Measurements from ENCODE around the gene TMEM269.

TMEM269 gene

GRCh38 chr1:42740851-42741580 lies 43.8 kb upstream of the TMEM269 start:
- Histone ChIP-seq H3K36me3 (ENCODE audit: control insufficient read depth, insufficient read depth, low read length) (peaks cover 3% of the 10 kb centered on the region), H3K4me1 (ENCODE audit: control insufficient read depth, insufficient read depth, low read length, poor library complexity, severe bottlenecking) (peaks cover 4% of the 10 kb centered on the region), H3K4me3 (ENCODE audit: extremely low read depth, insufficient read depth, low read length, poor library complexity, severe bottlenecking) (no peak overlapping the region), H3K9me3 (ENCODE audit: control insufficient read depth, low read length) (no peaks in the 10 kb centered on the region), H3K27ac (ENCODE audit: low read depth, low read length, severe bottlenecking) (no peak overlapping the region)
- WGBS, 2 experiments (ENCODE audit: insufficient coverage in 2 of 2): 74 to 78% methylated on average over 8 to 12 of the region's 19 CpGs

DNA sequence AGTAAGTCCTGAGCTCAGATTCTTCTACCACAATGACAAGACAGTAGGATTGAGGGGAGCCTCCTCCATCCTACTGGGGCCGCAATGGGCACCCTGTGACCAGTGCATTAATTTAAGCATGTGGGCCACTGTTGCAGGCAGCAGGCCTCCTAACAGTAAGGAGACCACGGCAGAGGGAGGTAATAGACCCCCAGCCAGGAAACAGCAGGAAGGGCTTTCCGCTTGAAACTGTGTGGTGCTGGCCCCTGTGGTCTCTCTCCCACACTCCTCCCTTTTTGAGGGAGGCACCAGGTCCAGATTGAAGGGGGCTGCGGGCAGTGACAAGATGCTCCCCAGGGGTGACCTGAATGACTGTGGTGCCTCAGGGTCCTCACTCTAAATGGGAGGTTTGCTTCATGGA lies 43.1 kb upstream of the TMEM269 start:
- Histone ChIP-seq H3K4me3 (ENCODE audit: extremely low read depth, insufficient read depth, low read length, poor library complexity, severe bottlenecking) (no peak overlapping the region), H3K36me3 (ENCODE audit: control insufficient read depth, insufficient read depth, low read length) (peaks cover 10% of the 10 kb centered on the region), H3K9me3 (ENCODE audit: control insufficient read depth, low read length) (no peaks in the 10 kb centered on the region), H3K4me1 (ENCODE audit: control insufficient read depth, insufficient read depth, low read length, poor library complexity, severe bottlenecking) (peaks cover 4% of the 10 kb centered on the region), H3K27ac (ENCODE audit: low read depth, low read length, severe bottlenecking) (no peak overlapping the region)
- WGBS, 2 experiments (ENCODE audit: insufficient coverage in 2 of 2): 95 to 97% methylated on average over 2 to 3 of the region's 4 CpGs

DNA sequence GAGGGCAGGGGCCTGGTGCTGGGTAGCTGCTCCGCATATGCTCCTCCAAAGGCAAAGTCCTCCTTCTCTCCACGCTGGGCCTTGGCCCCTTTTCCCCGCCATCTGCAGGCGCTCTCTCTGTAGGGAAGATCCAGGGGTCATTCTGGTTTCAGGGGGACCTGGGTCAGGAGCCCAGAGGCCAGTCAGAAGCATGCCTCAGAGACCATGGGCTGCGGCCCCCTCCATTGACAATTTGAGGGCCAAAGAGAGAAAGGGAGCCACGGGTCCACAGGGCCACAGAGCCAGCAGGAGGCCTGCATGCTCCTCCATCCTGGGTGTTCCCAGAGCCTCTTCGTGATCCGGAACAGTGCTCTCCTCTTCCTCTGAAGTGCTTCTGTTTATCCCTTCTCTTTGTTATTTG lies 42.6 kb upstream of the TMEM269 start:
- WGBS, 2 experiments (ENCODE audit: insufficient coverage in 2 of 2): 88 to 100% methylated on average over 5 to 8 of the region's 8 CpGs
- Histone ChIP-seq H3K4me1 (ENCODE audit: control insufficient read depth, insufficient read depth, low read length, poor library complexity, severe bottlenecking) (peaks cover 4% of the 10 kb centered on the region), H3K9me3 (ENCODE audit: control insufficient read depth, low read length) (no peaks in the 10 kb centered on the region), H3K27ac (ENCODE audit: low read depth, low read length, severe bottlenecking) (no peak overlapping the region), H3K36me3 (ENCODE audit: control insufficient read depth, insufficient read depth, low read length) (peaks cover 14% of the 10 kb centered on the region), H3K4me3 (ENCODE audit: extremely low read depth, insufficient read depth, low read length, poor library complexity, severe bottlenecking) (no peak overlapping the region)

DNA sequence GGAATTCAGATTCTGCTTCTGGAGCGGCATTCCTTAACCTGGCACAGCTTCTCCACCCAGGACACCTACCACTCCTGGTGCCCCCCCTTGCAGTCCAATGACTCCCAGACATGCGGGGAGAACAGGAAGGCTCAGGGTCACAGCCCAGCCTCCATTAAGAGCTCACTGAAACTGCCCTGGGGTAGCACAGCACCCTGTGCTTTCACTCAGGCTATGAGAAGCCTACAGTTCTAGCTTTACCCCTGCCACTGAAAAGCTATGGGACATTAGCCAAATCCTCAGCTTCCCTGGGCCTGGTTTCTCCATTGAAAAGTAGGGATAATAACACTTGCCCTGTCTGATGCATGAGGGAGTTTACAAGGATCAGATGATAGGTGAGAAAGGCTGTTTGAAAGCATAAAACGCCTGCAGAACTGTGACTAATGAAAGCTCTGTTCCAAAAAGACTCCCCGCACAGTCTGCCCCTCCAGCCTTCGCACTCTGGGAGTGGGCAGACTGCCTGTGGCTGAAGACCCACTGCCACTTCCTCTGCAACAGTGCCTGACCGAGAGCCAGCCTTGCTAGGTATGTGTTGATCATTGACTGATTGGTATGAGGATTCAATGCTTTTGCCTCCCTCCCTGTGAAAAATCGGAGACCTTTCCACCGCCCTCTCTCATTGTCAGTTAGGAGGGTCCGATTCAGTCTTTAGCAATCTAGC lies 42.0 kb upstream of the TMEM269 start:
- H3K4me1 ChIP-seq (ENCODE audit: control insufficient read depth, insufficient read depth, low read length, poor library complexity, severe bottlenecking): peaks cover 4% of the 10 kb centered on the region
- no peaks in the 10 kb centered on the region for H3K9me3 ChIP-seq (ENCODE audit: control insufficient read depth, low read length)
- peaks cover 19% of the 10 kb centered on the region for H3K36me3 ChIP-seq (ENCODE audit: control insufficient read depth, insufficient read depth, low read length)
- WGBS, 2 experiments (ENCODE audit: insufficient coverage in 2 of 2): 91 to 96% methylated on average over 7 to 8 of the region's 9 CpGs
- no peak overlapping the region for H3K4me3 ChIP-seq (ENCODE audit: extremely low read depth, insufficient read depth, low read length, poor library complexity, severe bottlenecking)
- no peak overlapping the region for H3K27ac ChIP-seq (ENCODE audit: low read depth, low read length, severe bottlenecking)

DNA sequence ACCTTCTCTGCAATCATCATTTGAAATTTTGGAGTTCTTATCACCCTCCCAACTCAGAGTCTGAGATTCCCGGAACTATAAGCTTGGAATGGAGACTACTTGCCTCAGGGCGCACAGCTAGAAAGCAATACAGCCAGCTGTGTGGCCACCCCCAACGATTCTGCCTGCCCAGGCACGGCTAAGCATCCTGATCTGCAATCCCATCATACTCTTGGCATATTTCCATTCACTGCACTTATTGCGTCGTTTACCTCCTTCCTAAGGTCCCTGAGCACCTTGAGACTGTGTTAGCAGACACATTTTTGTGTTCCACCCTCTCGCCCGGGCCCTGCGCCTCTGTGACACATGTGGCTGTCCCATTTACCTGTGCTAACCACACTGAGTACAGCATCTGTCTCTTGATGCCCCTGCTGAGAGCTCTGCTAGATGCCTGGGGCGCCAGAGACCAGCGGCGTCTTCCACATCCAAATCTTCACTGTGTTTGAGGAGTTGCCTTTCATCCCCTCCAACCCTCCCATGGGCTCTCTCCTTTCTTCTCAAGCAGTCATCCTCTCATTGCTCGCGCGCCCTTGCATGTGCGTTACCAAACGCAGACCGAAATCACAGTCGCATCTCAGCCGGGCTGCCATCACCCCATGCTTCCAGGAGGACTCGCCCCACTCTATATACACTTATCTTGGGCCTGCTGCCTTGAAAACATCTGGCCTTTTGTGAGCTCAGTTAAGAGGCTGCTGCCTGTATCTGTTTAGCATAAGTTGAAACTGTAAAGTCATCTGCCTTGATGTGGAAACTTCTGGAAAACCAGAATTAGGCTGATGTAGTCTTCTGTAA lies 41.3 kb upstream of the TMEM269 start:
- H3K27ac ChIP-seq (ENCODE audit: low read depth, low read length, severe bottlenecking): no peak overlapping the region
- WGBS, 2 experiments (ENCODE audit: insufficient coverage in 2 of 2): 82 to 87% methylated on average over 20 of the region's 21 CpGs
- no peaks in the 10 kb centered on the region for H3K9me3 ChIP-seq (ENCODE audit: control insufficient read depth, low read length)
- H3K4me1 ChIP-seq (ENCODE audit: control insufficient read depth, insufficient read depth, low read length, poor library complexity, severe bottlenecking): peaks cover 4% of the 10 kb centered on the region
- H3K4me3 ChIP-seq (ENCODE audit: extremely low read depth, insufficient read depth, low read length, poor library complexity, severe bottlenecking): no peak overlapping the region
- H3K36me3 ChIP-seq (ENCODE audit: control insufficient read depth, insufficient read depth, low read length): peaks cover 26% of the 10 kb centered on the region

DNA sequence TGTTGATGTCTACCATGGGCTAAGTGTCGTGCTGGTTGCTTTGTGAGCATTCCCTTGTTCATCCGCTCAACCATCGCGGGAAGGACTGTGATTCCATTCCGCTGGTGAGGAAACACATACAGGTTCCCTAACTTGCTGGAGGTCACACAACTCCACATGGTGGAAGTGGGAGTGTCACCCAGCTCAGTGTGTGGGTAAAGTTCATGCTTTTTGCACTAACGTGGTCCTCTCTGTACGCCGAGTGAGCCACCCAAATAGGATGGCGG lies 40.7 kb upstream of the TMEM269 start:
- 94 to 100% methylated on average over 2 to 9 of the region's 9 CpGs for WGBS, 2 experiments (ENCODE audit: insufficient coverage in 2 of 2)
- Histone ChIP-seq H3K4me1 (ENCODE audit: control insufficient read depth, insufficient read depth, low read length, poor library complexity, severe bottlenecking) (peaks cover 4% of the 10 kb centered on the region), H3K4me3 (ENCODE audit: extremely low read depth, insufficient read depth, low read length, poor library complexity, severe bottlenecking) (no peak overlapping the region), H3K27ac (ENCODE audit: low read depth, low read length, severe bottlenecking) (no peak overlapping the region), H3K36me3 (ENCODE audit: control insufficient read depth, insufficient read depth, low read length) (peaks cover 32% of the 10 kb centered on the region), H3K9me3 (ENCODE audit: control insufficient read depth, low read length) (no peaks in the 10 kb centered on the region)

- Histone ChIP-seq H3K27ac (ENCODE audit: low read depth, low read length, severe bottlenecking) (no peak overlapping the region), H3K9me3 (ENCODE audit: control insufficient read depth, low read length) (no peaks in the 10 kb centered on the region), H3K36me3 (ENCODE audit: control insufficient read depth, insufficient read depth, low read length) (peaks cover 45% of the 10 kb centered on the region), H3K4me3 (ENCODE audit: extremely low read depth, insufficient read depth, low read length, poor library complexity, severe bottlenecking) (no peak overlapping the region), H3K4me1 (ENCODE audit: control insufficient read depth, insufficient read depth, low read length, poor library complexity, severe bottlenecking) (peaks cover 2% of the 10 kb centered on the region)
- WGBS, 2 experiments (ENCODE audit: insufficient coverage in 2 of 2): 92 to 95% methylated on average over 4 to 8 of the region's 8 CpGs
Observed at GRCh38 chr1:42745851-42746250, 38.9 kb upstream of the TMEM269 start.

DNA sequence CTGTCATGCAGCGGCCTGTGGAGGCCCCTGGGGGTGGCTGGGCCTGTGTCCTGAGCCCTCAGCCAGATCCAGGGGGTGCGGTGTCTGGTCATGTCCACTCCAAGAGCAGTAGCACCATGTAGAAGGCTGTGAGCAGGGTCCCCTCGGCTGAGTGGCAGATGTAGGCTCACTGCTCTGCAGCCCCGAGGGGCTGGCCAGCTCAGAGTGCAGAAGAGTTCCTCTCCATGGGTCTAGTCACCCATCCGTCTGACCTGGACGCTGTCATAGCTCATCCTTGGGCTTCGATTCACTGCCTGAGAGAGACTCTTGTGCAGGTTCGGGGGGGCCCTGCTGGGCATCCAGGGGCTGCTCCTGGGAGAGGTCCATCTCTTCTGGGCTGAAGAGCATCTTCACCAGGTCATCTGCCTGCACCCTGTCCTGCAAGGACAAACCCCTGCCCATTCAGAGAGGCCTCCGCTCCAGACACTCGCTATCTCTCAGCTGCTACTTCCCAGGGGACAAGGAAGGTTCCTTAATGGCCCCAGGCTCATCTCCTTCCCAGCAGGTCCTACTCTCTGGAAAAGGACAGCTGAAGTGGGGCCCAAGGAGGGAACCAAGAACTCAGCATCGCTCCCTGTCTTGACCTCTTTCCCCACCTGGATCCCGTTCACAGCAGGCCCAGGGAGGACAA lies 38.2 kb upstream of the TMEM269 start:
- H3K9me3 ChIP-seq (ENCODE audit: control insufficient read depth, low read length): no peaks in the 10 kb centered on the region
- H3K36me3 ChIP-seq (ENCODE audit: control insufficient read depth, insufficient read depth, low read length): peaks cover 47% of the 10 kb centered on the region
- H3K27ac ChIP-seq (ENCODE audit: low read depth, low read length, severe bottlenecking): no peak overlapping the region
- no peaks in the 10 kb centered on the region for H3K4me1 ChIP-seq (ENCODE audit: control insufficient read depth, insufficient read depth, low read length, poor library complexity, severe bottlenecking)
- 95 to 96% methylated on average over 11 to 12 of the region's 12 CpGs for WGBS, 2 experiments (ENCODE audit: insufficient coverage in 2 of 2)
- no peak overlapping the region for H3K4me3 ChIP-seq (ENCODE audit: extremely low read depth, insufficient read depth, low read length, poor library complexity, severe bottlenecking)

- Histone ChIP-seq H3K9me3 (ENCODE audit: control insufficient read depth, low read length) (no peaks in the 10 kb centered on the region), H3K27ac (ENCODE audit: low read depth, low read length, severe bottlenecking) (no peak overlapping the region), H3K36me3 (ENCODE audit: control insufficient read depth, insufficient read depth, low read length) (peaks cover 52% of the 10 kb centered on the region), H3K4me3 (ENCODE audit: extremely low read depth, insufficient read depth, low read length, poor library complexity, severe bottlenecking) (no peak overlapping the region), H3K4me1 (ENCODE audit: control insufficient read depth, insufficient read depth, low read length, poor library complexity, severe bottlenecking) (no peaks in the 10 kb centered on the region)
- 78 to 85% methylated on average over 11 to 13 of the region's 14 CpGs for WGBS, 2 experiments (ENCODE audit: insufficient coverage in 2 of 2)
Observed at GRCh38 chr1:42747125-42747524, 37.7 kb upstream of the TMEM269 start.

DNA sequence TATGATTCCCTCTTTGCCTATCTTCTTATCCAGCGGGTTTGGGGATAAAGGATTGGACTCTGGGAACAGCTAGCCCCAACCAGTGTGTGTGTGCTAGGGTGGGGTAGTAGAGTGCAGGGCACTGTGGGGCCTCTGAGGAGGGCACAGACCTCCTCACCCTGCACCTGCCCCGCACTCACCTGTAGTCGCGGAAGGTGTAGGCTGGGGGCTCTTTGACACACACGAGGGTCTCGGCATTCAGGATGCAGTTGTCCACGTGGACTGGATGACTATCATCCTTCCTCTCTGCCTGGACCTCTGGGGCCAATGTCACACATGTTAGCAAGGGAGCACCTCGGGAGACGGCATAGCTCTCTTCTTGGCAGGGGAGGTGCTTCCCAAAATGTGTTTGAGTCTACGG lies 36.8 kb upstream of the TMEM269 start:
- Histone ChIP-seq H3K4me1 (ENCODE audit: control insufficient read depth, insufficient read depth, low read length, poor library complexity, severe bottlenecking) (no peaks in the 10 kb centered on the region), H3K4me3 (ENCODE audit: extremely low read depth, insufficient read depth, low read length, poor library complexity, severe bottlenecking) (no peak overlapping the region), H3K9me3 (ENCODE audit: control insufficient read depth, low read length) (no peaks in the 10 kb centered on the region), H3K36me3 (ENCODE audit: control insufficient read depth, insufficient read depth, low read length) (peaks cover 61% of the 10 kb centered on the region), H3K27ac (ENCODE audit: low read depth, low read length, severe bottlenecking) (no peak overlapping the region)
- 92 to 96% methylated on average over 8 to 9 of the region's 10 CpGs for WGBS, 2 experiments (ENCODE audit: insufficient coverage in 2 of 2)

Data from mesodermal cell (in vitro differentiated cells).